ENCODE results near the gene MFAP5.

Gene MFAP5

GRCh38 chr12:8662593-8662992 is at the start of gene MFAP5:
Gene MFAP5, minus strand, starts transcription at chr12:8662826. Its CDS starts 722 bp downstream, at chr12:8662104.
- FAIRE-seq, result no peak

GRCh38 chr12:8709124-8709830 is 46.7 kb upstream of the MFAP5 start:
- no peak for FAIRE-seq

- no peak for FAIRE-seq
These were observed 39.5 kb upstream of the MFAP5 start for GRCh38 chr12:8702159-8702558.

GRCh38 chr12:8701046-8701660 is 38.5 kb upstream of the MFAP5 start:
- FAIRE-seq, result no peak

- no peak for FAIRE-seq
These were observed 37.1 kb upstream of the MFAP5 start for GRCh38 chr12:8699714-8700113.

- no peak for FAIRE-seq
These were observed 36.3 kb upstream of the MFAP5 start for GRCh38 chr12:8698879-8699278.

- no peak for FAIRE-seq
These were observed 35.7 kb upstream of the MFAP5 start for GRCh38 chr12:8698132-8698851.

- no peak for FAIRE-seq
These were observed 35.0 kb upstream of the MFAP5 start, which contains the start of gene RIMKLB for GRCh38 chr12:8697476-8698131. Gene RIMKLB, plus strand, starts transcription at chr12:8697991. Its CDS starts 15,876 bp downstream, at chr12:8713867.

- no peak for FAIRE-seq
These were observed 34.5 kb upstream of the MFAP5 start for GRCh38 chr12:8697120-8697475.

GRCh38 chr12:8696442-8697090 is 33.9 kb upstream of the MFAP5 start:
- no peak for FAIRE-seq

GRCh38 chr12:8695116-8695515 is 32.5 kb upstream of the MFAP5 start:
- no peak for FAIRE-seq

GRCh38 chr12:8692573-8692972 is 29.9 kb upstream of the MFAP5 start:
- peak; percentile 78 for FAIRE-seq

- FAIRE-seq, result no peak
These were observed 27.1 kb upstream of the MFAP5 start for GRCh38 chr12:8689681-8690080.

GRCh38 chr12:8687846-8688601 is 25.4 kb upstream of the MFAP5 start:
- FAIRE-seq, result peak; percentile 78

GRCh38 chr12:8685051-8685450 is 22.4 kb upstream of the MFAP5 start:
- FAIRE-seq, result no peak

GRCh38 chr12:8681129-8681884 is 18.7 kb upstream of the MFAP5 start:
- no peak for FAIRE-seq

GRCh38 chr12:8680533-8680932 is 17.9 kb upstream of the MFAP5 start:
- FAIRE-seq, result no peak

GRCh38 chr12:8678661-8679111 is 16.1 kb upstream of the MFAP5 start:
- FAIRE-seq, result no peak

GRCh38 chr12:8677362-8677761 is 14.7 kb upstream of the MFAP5 start:
- FAIRE-seq, result no peak

- FAIRE-seq, result no peak
These were observed 14.0 kb upstream of the MFAP5 start for GRCh38 chr12:8676651-8677050.

- FAIRE-seq, result no peak
These were observed 13.0 kb upstream of the MFAP5 start for GRCh38 chr12:8675591-8676036.
